Measurements from ENCODE around the gene SLC31A1. TPM values are rescaled to one million over a fixed set of nuclear protein-coding genes. Genes with fewer than 3 reads are reported as not detected.

SLC31A1 gene
- total RNA-seq, 1 donor from 2014 or later = 39.6 TPM

- Mint-ChIP-seq H3K27me3 (ENCODE audit: low read depth) (peaks cover under 1% of the 10 kb centered on the region), H3K36me3 (ENCODE audit: low read depth) (peaks cover 9% of the 10 kb centered on the region), H3K4me3 (ENCODE audit: unreplicated experiment) (no peak overlapping the region), H3K27ac (ENCODE audit: unreplicated experiment) (no peak overlapping the region), H3K9me3 (ENCODE audit: low read depth) (no peaks in the 10 kb centered on the region), H3K4me1 (ENCODE audit: low read depth) (no peaks in the 10 kb centered on the region)
- DNase-seq (ENCODE audit: low spot score) = no peak
- TF ChIP-seq CTCF (IDR thresholded peaks at IDR 0.05) = no peak
Measured at GRCh38 chr9:113296796-113297558, 75.6 kb downstream of the SLC31A1 start.

DNA sequence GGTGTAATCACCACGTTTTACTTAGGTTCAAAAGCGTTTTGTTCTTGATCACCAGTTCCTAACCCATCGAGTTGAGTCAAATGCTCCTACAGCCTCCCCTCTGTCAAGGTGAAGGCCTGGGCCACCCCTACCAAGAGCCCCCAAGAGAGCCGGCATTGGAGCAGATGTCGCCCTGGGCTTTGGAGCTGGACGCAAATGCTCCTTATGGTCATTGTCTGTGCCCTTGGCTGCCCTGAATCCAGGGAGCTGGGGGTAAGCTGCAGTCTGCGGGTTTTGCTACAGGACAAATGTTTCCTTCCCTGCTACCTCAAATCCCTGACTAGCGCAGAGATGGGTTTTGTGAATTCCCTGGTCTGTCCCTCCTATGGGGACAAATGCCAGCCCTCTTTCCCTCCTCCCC is 77.0 kb downstream of the SLC31A1 start:
- Mint-ChIP-seq H3K36me3 (ENCODE audit: low read depth) (peaks cover 2% of the 10 kb centered on the region), H3K27ac (ENCODE audit: unreplicated experiment) (no peak overlapping the region), H3K27me3 (ENCODE audit: low read depth) (peaks cover 11% of the 10 kb centered on the region), H3K9me3 (ENCODE audit: low read depth) (no peaks in the 10 kb centered on the region), H3K4me3 (ENCODE audit: unreplicated experiment) (no peak overlapping the region), H3K4me1 (ENCODE audit: low read depth) (no peaks in the 10 kb centered on the region)
- TF ChIP-seq CTCF (IDR thresholded peaks at IDR 0.05) = no peak
- DNase-seq (ENCODE audit: low spot score) = no peak

GRCh38 chr9:113298924-113299770 is 77.8 kb downstream of the SLC31A1 start:
- H3K4me1 Mint-ChIP-seq (ENCODE audit: low read depth) = no peaks in the 10 kb centered on the region
- no peak overlapping the region for H3K27ac Mint-ChIP-seq (ENCODE audit: unreplicated experiment)
- DNase-seq (ENCODE audit: low spot score) = no peak
- H3K27me3 Mint-ChIP-seq (ENCODE audit: low read depth) = peaks cover 12% of the 10 kb centered on the region
- H3K36me3 Mint-ChIP-seq (ENCODE audit: low read depth) = no peaks in the 10 kb centered on the region
- no peak for TF ChIP-seq CTCF (IDR thresholded peaks at IDR 0.05)
- H3K4me3 Mint-ChIP-seq (ENCODE audit: unreplicated experiment) = no peak overlapping the region
- no peaks in the 10 kb centered on the region for H3K9me3 Mint-ChIP-seq (ENCODE audit: low read depth)

- Mint-ChIP-seq H3K27ac (ENCODE audit: unreplicated experiment) (no peak overlapping the region), H3K4me3 (ENCODE audit: unreplicated experiment) (no peak overlapping the region), H3K27me3 (ENCODE audit: low read depth) (peaks cover 12% of the 10 kb centered on the region), H3K4me1 (ENCODE audit: low read depth) (no peaks in the 10 kb centered on the region), H3K9me3 (ENCODE audit: low read depth) (no peaks in the 10 kb centered on the region), H3K36me3 (ENCODE audit: low read depth) (no peaks in the 10 kb centered on the region)
- TF ChIP-seq CTCF (IDR thresholded peaks at IDR 0.05) = no peak
- DNase-seq (ENCODE audit: low spot score) = no peak
Measured at GRCh38 chr9:113299800-113300292, 78.5 kb downstream of the SLC31A1 start.

GRCh38 chr9:113301548-113301947 is 80.2 kb downstream of the SLC31A1 start:
- no peak for DNase-seq (ENCODE audit: low spot score)
- no peaks in the 10 kb centered on the region for H3K36me3 Mint-ChIP-seq (ENCODE audit: low read depth)
- no peaks in the 10 kb centered on the region for H3K9me3 Mint-ChIP-seq (ENCODE audit: low read depth)
- no peak for TF ChIP-seq CTCF (IDR thresholded peaks at IDR 0.05)
- no peaks in the 10 kb centered on the region for H3K4me1 Mint-ChIP-seq (ENCODE audit: low read depth)
- H3K27ac Mint-ChIP-seq (ENCODE audit: unreplicated experiment) = no peak overlapping the region
- H3K4me3 Mint-ChIP-seq (ENCODE audit: unreplicated experiment) = no peak overlapping the region
- peaks cover 12% of the 10 kb centered on the region for H3K27me3 Mint-ChIP-seq (ENCODE audit: low read depth)
